Small intestine (tissue), 7 donors: Measurements from ENCODE around the gene GPT2. TPM values are rescaled to one million over a fixed set of nuclear protein-coding genes. Genes with fewer than 3 reads are reported as not detected.

Experiments
- DNase-seq, 2 donors: peaks; one replicate each; pipeline versions ENCODE4 v3.0.0 to v3.0.0-alpha.2; 2013
- FAIRE-seq: peaks from 2 replicates; lab custom pipeline; 2012; peaks lifted over from hg19 to GRCh38; lab: Jason Lieb, UNC
- H3K27ac ChIP-seq, 3 donors: one replicate each; pipeline ENCODE4 v1.5.1; 2013; ENCODE audit warnings: low read length in 2 of 3, mild to moderate bottlenecking in 2 of 3, control low read depth in 1 of 3, inconsistent platforms in 1 of 3, low read depth in 1 of 3, moderate library complexity in 1 of 3
- H3K27me3 ChIP-seq, 3 donors: one replicate each; pipeline ENCODE4 v1.6.1; 2013; ENCODE audit warnings: low read length in 3 of 3, inconsistent platforms in 1 of 3; ENCODE audit not compliant: control insufficient read depth in 3 of 3, insufficient read depth in 3 of 3
- H3K36me3 ChIP-seq, 3 donors: one replicate each; pipeline ENCODE4 v1.6.1; 2013; ENCODE audit warnings: low read length in 3 of 3, inconsistent platforms in 1 of 3, low read depth in 1 of 3, mild to moderate bottlenecking in 1 of 3, moderate library complexity in 1 of 3; ENCODE audit not compliant: control insufficient read depth in 3 of 3, insufficient read depth in 2 of 3
- H3K4me1 ChIP-seq, 3 donors: one replicate each; pipeline ENCODE4 v1.6.1; 2013; ENCODE audit warnings: low read length in 2 of 3, inconsistent platforms in 1 of 3, low read depth in 1 of 3, mild to moderate bottlenecking in 1 of 3, moderate library complexity in 1 of 3; ENCODE audit not compliant: control insufficient read depth in 3 of 3, insufficient read depth in 2 of 3
- H3K4me3 ChIP-seq, 3 donors: one replicate each; pipeline ENCODE4 v1.5.1; 2013; ENCODE audit warnings: low read length in 3 of 3, control low read depth in 1 of 3, inconsistent platforms in 1 of 3, low read depth in 1 of 3, mild to moderate bottlenecking in 1 of 3, moderate library complexity in 1 of 3
- H3K9me3 ChIP-seq, 2 donors: one replicate each; pipeline ENCODE4 v1.6.1; 2013; ENCODE audit warnings: low read depth in 1 of 2, low read length in 1 of 2; ENCODE audit not compliant: control insufficient read depth in 2 of 2, insufficient read depth in 1 of 2
- WGBS, 3 donors: extraction: QIAGEN DNeasy Blood & Tissue Kit; methylation state at CpG; one replicate each; pipeline ENCODE4 v1.1.7; 2013; 5-methylcytosine and 5-hydroxymethylcytosine counted together
- polyA plus RNA-seq, 4 donors: library from polyadenylated mRNA; stranded (reverse) in 3 of 4; unstranded in 1 of 4; fragments of 200-250 nt in 3 of 4; fragments of 120-200 nt in 1 of 4; gene quantifications; one replicate each; pipeline versions ENCODE4 v1.2.1 to v1.2.3, GENCODE V29; 2013
- donor health status: healthy with polysubstance abuse.
- donor health status: control.
- donor health status: control.
- donor health status: Bipolar disorder and iron deficiency.
- donor health status: healthy.

Gene GPT2
- polyA plus RNA-seq, 4 donors, result 2.2 to 25.4 (median 7.4) TPM

GRCh38 chr16:46889245-46889941 lies 5.2 kb downstream of the GPT2 start:
- H3K36me3 ChIP-seq, result no peaks in the 10 kb centered on the region
- no peaks in the 10 kb centered on the region for H3K9me3 ChIP-seq
- H3K4me1 ChIP-seq, result peaks cover 0 to 4% (median 3%) of the 10 kb centered on the region in 3 donors
- DNase-seq, result no peak
- H3K4me3 ChIP-seq, result no peak overlapping the region
- H3K27me3 ChIP-seq, result peaks cover 0 to 7% (median 0%) of the 10 kb centered on the region in 3 donors
- 82 to 85% (median 83%) methylated on average over 5 of the region's 5 CpGs for WGBS, 3 donors
- FAIRE-seq, result no peak
- no peak overlapping the region for H3K27ac ChIP-seq

- no peaks in the 10 kb centered on the region for H3K9me3 ChIP-seq
- peaks cover 0 to 5% (median 0%) of the 10 kb centered on the region in 3 donors for H3K27me3 ChIP-seq
- 75 to 78% (median 77%) methylated on average over 5 of the region's 5 CpGs for WGBS, 3 donors
- no peaks in the 10 kb centered on the region for H3K36me3 ChIP-seq
- no peak for DNase-seq
- H3K4me3 ChIP-seq, result no peak overlapping the region
- peaks cover 0 to 4% (median 2%) of the 10 kb centered on the region in 3 donors for H3K4me1 ChIP-seq
- FAIRE-seq, result no peak
- H3K27ac ChIP-seq, result no peak overlapping the region
These were observed 5.8 kb downstream of the GPT2 start for GRCh38 chr16:46889942-46890300.

- FAIRE-seq (no peak), DNase-seq (no peak)
- Histone ChIP-seq H3K27me3 (no peaks in the 10 kb centered on the region), H3K4me1 (no peaks in the 10 kb centered on the region), H3K36me3 (no peaks in the 10 kb centered on the region), H3K4me3 (no peak overlapping the region), H3K27ac (no peak overlapping the region), H3K9me3 (no peaks in the 10 kb centered on the region)
- 81 to 91% (median 87%) methylated on average over 1 of the region's 1 CpG for WGBS, 3 donors
These were observed 7.7 kb downstream of the GPT2 start for GRCh38 chr16:46891910-46892309.

GRCh38 chr16:46894036-46894672 lies 10.0 kb downstream of the GPT2 start:
- Histone ChIP-seq H3K27me3 (no peaks in the 10 kb centered on the region), H3K4me1 (no peaks in the 10 kb centered on the region), H3K36me3 (no peaks in the 10 kb centered on the region), H3K4me3 (no peak overlapping the region), H3K27ac (no peak overlapping the region), H3K9me3 (no peaks in the 10 kb centered on the region)
- DNase-seq (no peak), FAIRE-seq (no peak)
- WGBS, 3 donors, result 76 to 90% (median 78%) methylated on average over 11 of the region's 11 CpGs

- H3K4me3 ChIP-seq, result no peak overlapping the region
- H3K27ac ChIP-seq, result no peak overlapping the region
- H3K4me1 ChIP-seq, result no peaks in the 10 kb centered on the region
- no peaks in the 10 kb centered on the region for H3K9me3 ChIP-seq
- FAIRE-seq (no peak), DNase-seq (no peak)
- no peaks in the 10 kb centered on the region for H3K36me3 ChIP-seq
- no peaks in the 10 kb centered on the region for H3K27me3 ChIP-seq
- 56 to 68% (median 58%) methylated on average over 9 of the region's 9 CpGs for WGBS, 3 donors
These were observed 11.5 kb downstream of the GPT2 start for GRCh38 chr16:46895399-46896313.

GRCh38 chr16:46896314-46896968 lies 12.3 kb downstream of the GPT2 start:
- Histone ChIP-seq H3K4me3 (no peak overlapping the region), H3K27me3 (no peaks in the 10 kb centered on the region), H3K4me1 (no peaks in the 10 kb centered on the region), H3K9me3 (no peaks in the 10 kb centered on the region), H3K36me3 (no peaks in the 10 kb centered on the region), H3K27ac (no peak overlapping the region)
- FAIRE-seq, result no peak
- WGBS, 3 donors, result 62 to 84% (median 79%) methylated on average over 7 of the region's 7 CpGs
- no peak for DNase-seq

GRCh38 chr16:46897471-46897870 lies 13.3 kb downstream of the GPT2 start:
- Histone ChIP-seq H3K36me3 (no peaks in the 10 kb centered on the region), H3K4me1 (no peaks in the 10 kb centered on the region), H3K4me3 (no peak overlapping the region), H3K27me3 (no peaks in the 10 kb centered on the region), H3K9me3 (no peaks in the 10 kb centered on the region), H3K27ac (no peak overlapping the region)
- DNase-seq (no peak), FAIRE-seq (no peak)
- 85 to 95% (median 89%) methylated on average over 10 of the region's 10 CpGs for WGBS, 3 donors

- no peaks in the 10 kb centered on the region for H3K4me1 ChIP-seq
- H3K36me3 ChIP-seq, result no peaks in the 10 kb centered on the region
- no peak overlapping the region for H3K4me3 ChIP-seq
- FAIRE-seq (no peak), DNase-seq (no peak)
- H3K27ac ChIP-seq, result no peak overlapping the region
- WGBS, 3 donors, result 79 to 86% (median 86%) methylated on average over 13 of the region's 13 CpGs
- no peaks in the 10 kb centered on the region for H3K9me3 ChIP-seq
- H3K27me3 ChIP-seq, result no peaks in the 10 kb centered on the region
These were observed 13.8 kb downstream of the GPT2 start for GRCh38 chr16:46898006-46898405.
